Rectal smooth muscle tissue (tissue), 1 donor: Measurements from ENCODE around the gene NUDT2.

ENCODE experiments used
- H3K27ac ChIP-seq: one replicate; pipeline ENCODE4 v1.7.0; 2013; ENCODE audit warnings: low read depth, low read length, inconsistent platforms
- H3K27me3 ChIP-seq: one replicate; pipeline ENCODE4 v1.7.0; 2013; ENCODE audit warnings: low read length; ENCODE audit not compliant: control insufficient read depth, insufficient read depth
- H3K36me3 ChIP-seq: one replicate; pipeline ENCODE4 v1.7.0; 2013; ENCODE audit warnings: low read length; ENCODE audit not compliant: control insufficient read depth, insufficient read depth
- H3K4me1 ChIP-seq: one replicate; pipeline ENCODE4 v1.7.0; 2013; ENCODE audit warnings: low read length; ENCODE audit not compliant: control insufficient read depth, insufficient read depth
- H3K4me3 ChIP-seq: one replicate; pipeline ENCODE4 v1.7.0; 2013; ENCODE audit warnings: low read length
- H3K9ac ChIP-seq: one replicate; pipeline ENCODE4 v1.7.0; 2013; ENCODE audit warnings: low read length

The NUDT2 gene

GRCh38 chr9:34375901-34376595, 46.7 kb downstream of the NUDT2 start:
- Histone ChIP-seq H3K36me3 (no peaks in the 10 kb centered on the region), H3K4me1 (peaks cover 19% of the 10 kb centered on the region), H3K4me3 (peak overlapping the region; percentile 91), H3K27me3 (no peaks in the 10 kb centered on the region), H3K27ac (peak overlapping the region; percentile 86), H3K9ac (peak overlapping the region; percentile 87)

GRCh38 chr9:34376596-34377403, 47.4 kb downstream of the NUDT2 start, which contains the start of gene MYORG:
Gene MYORG, minus strand, starts transcription at chr9:34376898. Its CDS starts 3,955 bp downstream, at chr9:34372943.
- no peaks in the 10 kb centered on the region for H3K27me3 ChIP-seq
- peak within 1 kb of the TSS; percentile 86 for H3K27ac ChIP-seq
- peaks cover 19% of the 10 kb centered on the region for H3K4me1 ChIP-seq
- peak within 1 kb of the TSS; percentile 91 for H3K4me3 ChIP-seq
- H3K9ac ChIP-seq: peak within 1 kb of the TSS; percentile 87
- H3K36me3 ChIP-seq: no peaks in the 10 kb centered on the region

- Histone ChIP-seq H3K4me1 (peaks cover 19% of the 10 kb centered on the region), H3K27ac (peak overlapping the region; percentile 86), H3K27me3 (no peaks in the 10 kb centered on the region), H3K36me3 (no peaks in the 10 kb centered on the region), H3K9ac (peak overlapping the region; percentile 57), H3K4me3 (peak overlapping the region; percentile 91)
Observed at GRCh38 chr9:34377404-34377746, 48.0 kb downstream of the NUDT2 start.

GRCh38 chr9:34378376-34379060, 49.1 kb downstream of the NUDT2 start:
- Histone ChIP-seq H3K27me3 (no peaks in the 10 kb centered on the region), H3K27ac (peak overlapping the region; percentile 37), H3K9ac (no peak overlapping the region), H3K36me3 (no peaks in the 10 kb centered on the region), H3K4me1 (peaks cover 19% of the 10 kb centered on the region), H3K4me3 (no peak overlapping the region)

- Histone ChIP-seq H3K27ac (peak overlapping the region; percentile 73), H3K9ac (no peak overlapping the region), H3K4me3 (peak overlapping the region; percentile 62)
Observed at GRCh38 chr9:34379334-34380033, 50.1 kb downstream of the NUDT2 start.

GRCh38 chr9:34380034-34380510, 50.7 kb downstream of the NUDT2 start:
- Histone ChIP-seq H3K27me3 (no peaks in the 10 kb centered on the region), H3K4me3 (peak overlapping the region; percentile 62), H3K36me3 (no peaks in the 10 kb centered on the region), H3K9ac (peak overlapping the region; percentile 57), H3K27ac (peak overlapping the region; percentile 73), H3K4me1 (peaks cover 19% of the 10 kb centered on the region)

More at GRCh38 chr9:34379334-34380033, 50.1 kb downstream of the NUDT2 start:
- no peaks in the 10 kb centered on the region for H3K36me3 ChIP-seq
- H3K27me3 ChIP-seq: no peaks in the 10 kb centered on the region
- H3K4me1 ChIP-seq: peaks cover 19% of the 10 kb centered on the region

GRCh38 chr9:34380511-34381315, 51.3 kb downstream of the NUDT2 start:
- Histone ChIP-seq H3K9ac (peak overlapping the region; percentile 57), H3K4me1 (peaks cover 19% of the 10 kb centered on the region), H3K4me3 (peak overlapping the region; percentile 62), H3K36me3 (no peaks in the 10 kb centered on the region), H3K27me3 (no peaks in the 10 kb centered on the region), H3K27ac (peak overlapping the region; percentile 73)

- Histone ChIP-seq H3K27me3 (no peaks in the 10 kb centered on the region), H3K4me3 (peak overlapping the region; percentile 57), H3K27ac (peak overlapping the region; percentile 47), H3K9ac (peak overlapping the region; percentile 28), H3K36me3 (no peaks in the 10 kb centered on the region), H3K4me1 (peaks cover 15% of the 10 kb centered on the region)
Observed at GRCh38 chr9:34381323-34381722, 52.0 kb downstream of the NUDT2 start.

GRCh38 chr9:34382054-34382453, 52.7 kb downstream of the NUDT2 start:
- H3K4me1 ChIP-seq: peaks cover 15% of the 10 kb centered on the region
- no peak overlapping the region for H3K4me3 ChIP-seq
- H3K36me3 ChIP-seq: no peaks in the 10 kb centered on the region
- no peaks in the 10 kb centered on the region for H3K27me3 ChIP-seq
- no peak overlapping the region for H3K27ac ChIP-seq
- no peak overlapping the region for H3K9ac ChIP-seq

GRCh38 chr9:34382879-34383278, 53.5 kb downstream of the NUDT2 start:
- no peak overlapping the region for H3K4me3 ChIP-seq
- no peaks in the 10 kb centered on the region for H3K36me3 ChIP-seq
- H3K27ac ChIP-seq: no peak overlapping the region
- H3K4me1 ChIP-seq: peaks cover 15% of the 10 kb centered on the region
- H3K27me3 ChIP-seq: no peaks in the 10 kb centered on the region
- no peak overlapping the region for H3K9ac ChIP-seq

- H3K36me3 ChIP-seq: no peaks in the 10 kb centered on the region
Observed at GRCh38 chr9:34383904-34384303, 54.5 kb downstream of the NUDT2 start.

More at GRCh38 chr9:34383904-34384303, 54.5 kb downstream of the NUDT2 start:
- H3K27ac ChIP-seq: no peak overlapping the region
- no peak overlapping the region for H3K4me3 ChIP-seq
- H3K4me1 ChIP-seq: peaks cover 15% of the 10 kb centered on the region
- no peak overlapping the region for H3K9ac ChIP-seq
- no peaks in the 10 kb centered on the region for H3K27me3 ChIP-seq
